Common myeloid progenitor, CD34-positive (primary cell): Measurements from ENCODE around the gene GRPEL1.
A peak's percentile ranks its signal among the peaks of the same experiment; 100 is the strongest.

Experiments
- CTCF ChIA-PET: fragments of 350-600 bp; sonication (Branson Sonifier 250); formaldehyde crosslinking; loops from one replicate; lab custom pipeline; 2021; ENCODE audit warnings: antibody characterized with exemption; lab: Charles Lee
- POLR2A ChIA-PET: fragments of 350-600 bp; sonication (Branson Sonifier 250); formaldehyde crosslinking; loops from one replicate; lab custom pipeline; 2021; ENCODE audit warnings: antibody characterized with exemption; lab: Charles Lee
- DNase-seq, 3 donors: peaks; one replicate each; pipeline versions ENCODE4 v3.0.0 to v3.0.0-alpha.2; 2013
- H3K27ac ChIP-seq, 2 experiments: 1 replicate in 1 of 2; 2 replicates in 1 of 2; pipeline ENCODE4 v1.7.0; 2013; ENCODE audit warnings: inconsistent platforms in 2 of 2, low read length in 2 of 2, mild to moderate bottlenecking in 2 of 2, low read depth in 1 of 2, moderate library complexity in 1 of 2; ENCODE audit not compliant: severe bottlenecking in 2 of 2, insufficient read depth in 1 of 2, poor library complexity in 1 of 2
- H3K27me3 ChIP-seq, 5 experiments: replicated peaks in 2 of 5; 1 replicate in 3 of 5; 2 replicates in 2 of 5; pipeline versions ENCODE4 v1.6.1 to v1.7.0; 2013; ENCODE audit warnings: low read length in 4 of 5, mild to moderate bottlenecking in 2 of 5, moderate library complexity in 2 of 5, inconsistent platforms in 1 of 5; ENCODE audit not compliant: insufficient read depth in 5 of 5, control insufficient read depth in 4 of 5
- H3K36me3 ChIP-seq, 4 experiments: 1 replicate in 2 of 4; 2 replicates in 2 of 4; pipeline versions ENCODE4 v1.6.1 to v1.7.0; 2013; ENCODE audit warnings: low read length in 3 of 4, control low read depth in 1 of 4, mild to moderate bottlenecking in 1 of 4; ENCODE audit not compliant: control insufficient read depth in 4 of 4, insufficient read depth in 4 of 4
- H3K4me1 ChIP-seq, 4 experiments: 1 replicate in 3 of 4; 2 replicates in 1 of 4; pipeline versions ENCODE4 v1.6.1 to v1.7.1; 2013; ENCODE audit warnings: low read length in 3 of 4, mild to moderate bottlenecking in 3 of 4, control low read depth in 1 of 4, inconsistent platforms in 1 of 4, moderate library complexity in 1 of 4; ENCODE audit not compliant: control insufficient read depth in 4 of 4, insufficient read depth in 4 of 4; ENCODE audit errors: control extremely low read depth in 1 of 4
- H3K4me3 ChIP-seq, 7 experiments: 1 replicate in 4 of 7; 2 replicates in 3 of 7; pipeline versions ENCODE4 v1.5.1 to v1.7.0; 2013; ENCODE audit warnings: mild to moderate bottlenecking in 7 of 7, low read length in 6 of 7, moderate library complexity in 6 of 7, inconsistent platforms in 2 of 7, low read depth in 2 of 7, control low read depth in 1 of 7; ENCODE audit not compliant: insufficient read depth in 4 of 7, control insufficient read depth in 1 of 7; ENCODE audit errors: extremely low read depth in 1 of 7
- H3K9me3 ChIP-seq, 5 experiments: 1 replicate in 4 of 5; 2 replicates in 1 of 5; pipeline versions ENCODE4 v1.6.1 to v1.7.1; 2013; ENCODE audit warnings: low read length in 4 of 5, mild to moderate bottlenecking in 2 of 5, inconsistent platforms in 1 of 5, low read depth in 1 of 5, moderate library complexity in 1 of 5; ENCODE audit not compliant: control insufficient read depth in 4 of 5, insufficient read depth in 2 of 5; ENCODE audit errors: control extremely low read depth in 1 of 5
- WGBS: methylation state at CpG from one replicate; pipeline ENCODE4 v1.1.5; 2013; ENCODE audit not compliant: insufficient coverage; 5-methylcytosine and 5-hydroxymethylcytosine counted together

Gene GRPEL1

DNA sequence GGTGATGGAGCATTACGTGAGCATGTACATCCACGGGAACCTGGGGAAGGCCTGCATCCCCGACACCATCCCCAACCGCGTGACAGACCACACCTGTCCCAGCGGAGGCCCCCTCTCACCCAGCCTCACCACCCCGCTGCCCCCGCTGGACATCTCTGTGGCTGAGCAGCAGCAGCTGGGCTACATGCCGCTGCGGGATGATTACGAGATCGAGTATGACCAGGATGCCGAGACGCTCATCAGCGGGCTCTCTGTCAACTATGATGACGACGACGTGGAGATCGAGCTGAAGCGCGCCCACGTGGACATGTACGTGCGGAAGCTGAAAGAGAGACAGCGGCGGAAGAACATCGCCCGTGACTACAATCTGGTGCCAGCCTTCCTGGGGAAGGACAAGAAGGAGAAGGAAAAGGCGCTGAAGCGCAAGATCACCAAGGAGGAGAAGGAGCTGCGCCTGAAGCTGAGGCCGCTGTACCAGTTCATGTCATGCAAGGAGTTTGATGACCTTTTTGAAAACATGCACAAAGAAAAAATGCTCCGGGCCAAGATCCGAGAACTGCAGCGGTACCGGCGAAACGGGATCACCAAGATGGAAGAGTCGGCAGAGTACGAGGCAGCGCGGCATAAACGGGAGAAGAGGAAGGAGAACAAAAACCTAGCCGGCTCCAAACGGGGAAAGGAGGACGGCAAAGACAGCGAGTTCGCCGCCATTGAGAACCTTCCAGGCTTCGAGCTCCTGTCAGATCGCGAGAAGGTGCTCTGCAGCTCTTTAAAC lies 13.6 kb downstream of the GRPEL1 start:
- DNase-seq = no peak
- Histone ChIP-seq H3K27ac (no peak overlapping the region), H3K27me3 (peaks cover 0 to 78% (median 25%) of the 10 kb centered on the region in 5 experiments), H3K4me3 (no peak overlapping the region), H3K9me3 (no peaks in the 10 kb centered on the region), H3K36me3 (peaks cover 0 to 19% (median 9%) of the 10 kb centered on the region in 4 experiments), H3K4me1 (peaks cover 0 to 25% (median 17%) of the 10 kb centered on the region in 4 experiments)
- POLR2A ChIA-PET = no interaction called here
- WGBS = 94% methylated on average over 48 of the region's 52 CpGs
- CTCF ChIA-PET = interaction anchor here (1.0 to 4.4 kb wide), 7 partner anchors 8 to 31 kb away, joined by 3 to 23 read pairs (median 7); partner anchors contain the start of genes GRPEL1 and TADA2B

DNA sequence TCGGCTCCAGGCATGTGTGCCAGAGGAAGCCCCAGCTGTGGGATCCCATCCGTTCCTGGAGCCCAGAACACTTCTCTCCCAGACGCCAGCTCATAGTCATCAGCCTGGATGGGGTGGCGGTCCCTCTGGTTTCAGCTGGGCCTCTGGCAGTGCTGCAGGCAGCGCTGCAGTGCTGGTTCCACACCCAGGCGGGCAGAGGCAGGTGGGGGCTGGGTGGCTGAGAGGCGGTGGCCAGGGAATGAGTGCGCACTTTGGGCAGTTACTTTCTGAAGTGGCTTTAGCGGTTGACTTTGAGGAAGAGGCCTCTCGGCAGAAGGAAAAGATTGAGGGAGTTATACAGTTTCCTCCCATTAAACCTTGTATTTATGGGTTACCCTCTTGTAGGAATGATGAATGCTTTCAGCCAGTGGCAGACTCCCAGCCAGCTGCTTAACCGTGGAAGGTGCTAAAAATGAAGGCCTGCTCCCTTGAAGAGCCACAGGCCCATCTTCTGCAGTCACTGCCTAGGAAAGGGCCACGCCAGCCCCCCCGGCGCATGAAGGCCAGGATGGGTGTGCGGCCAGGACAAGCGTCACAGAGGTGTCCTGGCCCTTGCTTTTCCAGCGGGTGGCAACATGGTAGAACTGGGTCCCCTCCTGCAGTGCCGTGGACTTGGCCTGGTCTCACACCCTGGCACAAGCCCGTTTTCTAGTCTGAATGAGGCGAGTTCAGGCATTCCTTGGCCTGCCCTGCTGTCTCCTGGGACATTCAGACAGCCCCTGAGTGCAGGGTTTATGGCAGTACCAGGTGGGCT lies 14.7 kb downstream of the GRPEL1 start:
- Histone ChIP-seq H3K27me3 (peaks cover 0 to 84% (median 28%) of the 10 kb centered on the region in 5 experiments), H3K9me3 (no peaks in the 10 kb centered on the region), H3K4me1 (peaks cover 0 to 25% (median 17%) of the 10 kb centered on the region in 4 experiments), H3K27ac (no peak overlapping the region), H3K36me3 (peaks cover 0 to 14% (median 7%) of the 10 kb centered on the region in 4 experiments), H3K4me3 (peak overlapping the region in 4 of 7 experiments; percentile 1 to 16 (median 10))
- 27% methylated on average over 18 of the region's 20 CpGs for WGBS
- DNase-seq = peak; percentile 80 to 93 (median 93)
- ChIA-PET CTCF (interaction anchor here (1.1 to 4.4 kb wide), 4 partner anchors 9 to 18 kb away, joined by 3 to 23 read pairs (median 8); partner anchors contain the start of gene TADA2B), POLR2A (interaction anchor here (0.7 kb wide), 1 partner anchor 23 kb away, joined by 3 read pairs; no protein-coding TSS in a partner anchor)

DNA sequence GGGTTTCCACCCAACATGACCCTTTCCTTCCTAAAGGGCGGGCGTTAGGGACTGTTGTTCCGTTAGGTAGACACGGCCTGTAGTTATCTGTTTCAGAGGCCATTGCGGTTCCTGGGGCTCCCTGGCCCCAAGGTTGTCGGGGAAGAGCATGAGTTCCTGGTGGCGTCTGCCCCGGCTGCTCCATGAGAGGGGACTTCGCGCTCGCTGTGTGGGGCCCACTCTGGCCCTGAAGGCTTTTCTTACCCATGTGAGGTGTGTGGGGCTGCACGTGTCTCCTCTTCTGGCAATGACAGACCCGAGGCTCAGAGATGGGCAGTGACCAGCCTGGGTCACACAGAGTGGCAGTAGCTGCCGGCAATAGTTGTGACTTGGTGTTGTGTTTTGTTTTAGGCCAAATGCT lies 15.6 kb downstream of the GRPEL1 start:
- peaks cover 0 to 14% (median 7%) of the 10 kb centered on the region in 4 experiments for H3K36me3 ChIP-seq
- CTCF ChIA-PET = interaction anchor here (1.1 to 4.4 kb wide), 4 partner anchors 9 to 19 kb away, joined by 3 to 23 read pairs (median 8); partner anchors contain the start of gene TADA2B
- no peak for DNase-seq
- WGBS = 88% methylated on average over 11 of the region's 14 CpGs
- peaks cover 0 to 88% (median 33%) of the 10 kb centered on the region in 5 experiments for H3K27me3 ChIP-seq
- no peaks in the 10 kb centered on the region for H3K9me3 ChIP-seq
- no peak overlapping the region for H3K27ac ChIP-seq
- POLR2A ChIA-PET = interaction anchor here (0.7 kb wide), 1 partner anchor 22 kb away, joined by 3 read pairs; no protein-coding TSS in a partner anchor
- peaks cover 0 to 25% (median 17%) of the 10 kb centered on the region in 4 experiments for H3K4me1 ChIP-seq
- H3K4me3 ChIP-seq = no peak overlapping the region

DNA sequence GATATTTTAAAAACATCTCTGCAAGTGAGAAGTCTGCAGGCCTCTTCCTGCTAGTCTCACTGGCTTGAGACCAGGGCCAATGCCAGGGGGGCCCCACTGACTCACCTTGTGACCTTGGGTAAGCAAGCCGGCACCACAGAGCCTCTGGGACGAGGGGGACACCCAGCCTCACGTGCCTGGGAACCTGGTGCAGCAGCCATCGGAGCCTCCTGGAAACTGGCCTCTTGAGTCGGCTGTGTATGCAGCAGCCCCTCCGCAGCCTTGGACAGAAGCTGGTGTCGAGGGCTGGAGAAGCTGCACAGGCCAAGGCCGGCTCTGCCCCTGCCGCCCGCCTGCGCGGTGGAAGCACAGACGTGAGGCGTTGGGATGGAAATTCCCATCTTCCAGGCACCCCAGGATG lies 16.0 kb downstream of the GRPEL1 start:
- Histone ChIP-seq H3K9me3 (no peaks in the 10 kb centered on the region), H3K36me3 (peaks cover 0 to 14% (median 7%) of the 10 kb centered on the region in 4 experiments), H3K4me1 (peaks cover 0 to 25% (median 17%) of the 10 kb centered on the region in 4 experiments), H3K27ac (no peak overlapping the region), H3K4me3 (no peak overlapping the region), H3K27me3 (peaks cover 0 to 88% (median 33%) of the 10 kb centered on the region in 5 experiments)
- POLR2A ChIA-PET = no interaction called here
- CTCF ChIA-PET = interaction anchor here (1.1 to 4.4 kb wide), 4 partner anchors 9 to 19 kb away, joined by 3 to 23 read pairs (median 6); partner anchors contain the start of gene TADA2B
- no peak for DNase-seq
- WGBS = 95% methylated on average over 12 of the region's 14 CpGs

DNA sequence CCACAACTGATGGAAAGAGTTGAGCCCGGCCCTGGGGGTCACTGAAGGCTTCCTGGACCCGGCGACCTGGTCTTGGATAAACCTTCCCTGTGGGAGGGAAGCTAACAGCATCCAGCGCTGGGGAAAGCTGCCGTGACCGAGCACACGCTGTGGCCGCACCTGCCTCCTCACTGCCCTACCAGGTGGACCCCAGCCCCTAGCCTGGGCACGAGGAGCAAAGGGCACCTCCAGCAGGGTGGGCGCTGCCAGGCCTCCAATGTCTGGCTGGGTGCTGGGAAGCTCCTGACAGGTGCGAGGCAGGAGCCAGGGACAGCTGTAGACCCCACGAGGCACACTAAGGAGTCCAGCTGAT lies 16.7 kb downstream of the GRPEL1 start:
- no peak for DNase-seq
- no peak overlapping the region for H3K27ac ChIP-seq
- H3K36me3 ChIP-seq = peaks cover 0 to 12% (median 4%) of the 10 kb centered on the region in 4 experiments
- ChIA-PET POLR2A (no interaction called here), CTCF (interaction anchor here (0.7 to 1.4 kb wide), 3 partner anchors 8 to 16 kb away, joined by 3 to 5 read pairs (median 3); partner anchors contain the start of gene TADA2B)
- 88% methylated on average over 11 of the region's 12 CpGs for WGBS
- H3K4me3 ChIP-seq = no peak overlapping the region
- peaks cover 0 to 88% (median 37%) of the 10 kb centered on the region in 5 experiments for H3K27me3 ChIP-seq
- H3K4me1 ChIP-seq = peaks cover 0 to 25% (median 17%) of the 10 kb centered on the region in 4 experiments
- no peaks in the 10 kb centered on the region for H3K9me3 ChIP-seq

DNA sequence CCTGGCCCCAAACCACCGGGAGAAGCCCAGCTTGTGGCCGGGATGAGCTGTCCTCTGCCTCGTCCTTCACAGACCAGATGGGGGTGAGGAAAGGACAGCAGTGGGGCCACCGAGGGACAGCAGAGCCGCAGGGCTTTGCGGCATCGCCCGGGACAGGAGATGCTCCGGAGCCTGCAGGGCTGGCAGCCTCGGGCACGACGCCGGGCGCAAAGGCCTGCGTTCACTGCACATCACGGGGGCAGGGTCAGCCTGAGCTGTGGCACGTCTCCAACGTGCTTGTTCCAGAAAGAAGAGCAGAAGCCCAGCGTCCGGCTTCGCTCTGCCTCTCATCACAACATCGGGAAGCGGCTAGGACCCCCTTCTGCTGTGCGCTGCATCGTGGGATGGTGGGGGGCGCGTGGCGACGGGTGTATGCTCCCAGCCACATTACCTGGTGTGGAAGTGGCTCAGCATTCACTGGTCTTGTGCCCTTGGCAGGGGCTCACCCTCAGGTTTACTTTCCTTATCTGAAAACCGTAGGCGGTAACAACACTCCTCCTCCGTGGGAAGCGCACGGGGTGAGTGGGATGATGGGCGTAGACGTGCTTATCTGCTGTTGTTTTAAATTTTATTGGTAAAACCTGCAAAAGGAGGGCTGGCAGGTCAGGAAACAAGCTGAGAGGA lies 17.3 kb downstream of the GRPEL1 start:
- H3K27ac ChIP-seq = no peak overlapping the region
- peaks cover 0 to 7% (median 1%) of the 10 kb centered on the region in 4 experiments for H3K36me3 ChIP-seq
- WGBS = 91% methylated on average over 33 of the region's 36 CpGs
- H3K9me3 ChIP-seq = no peaks in the 10 kb centered on the region
- H3K4me1 ChIP-seq = peaks cover 0 to 25% (median 17%) of the 10 kb centered on the region in 4 experiments
- H3K27me3 ChIP-seq = peaks cover 0 to 88% (median 34%) of the 10 kb centered on the region in 5 experiments
- ChIA-PET POLR2A (no interaction called here), CTCF (interaction anchor here (0.7 to 1.4 kb wide), 4 partner anchors 8 to 17 kb away, joined by 3 to 5 read pairs (median 4); partner anchors contain the start of gene TADA2B)
- no peak overlapping the region for H3K4me3 ChIP-seq
- no peak for DNase-seq
